GM12878 (cell line): ENCODE results near the gene MEGF6. TPM values are rescaled to one million over a fixed set of nuclear protein-coding genes. Genes with fewer than 3 reads are reported as not detected.

ENCODE experiments used
- ATAC-seq: fragments of 200-7000 bp; cut with Tn5 transposase; 3 replicates; pipeline ENCODE4 v1.9.1; 2020; ENCODE audit warnings: mild to moderate bottlenecking, moderate library complexity
- BruUV-seq: library from RNA; stranded (reverse); fragments of 400-500 nt; replicated peaks from 2 replicates; lab custom pipeline; 2021; lab: Mats Ljungman, UMichigan
- CTCF ChIA-PET: fragments of 300-600 bp; sonication (Branson Sonifier 250); formaldehyde crosslinking; extraction: SDS; loops from one replicate; lab custom pipeline; 2021; ENCODE audit warnings: inconsistent platforms; lab: Yijun Ruan, JAX
- POLR2A ChIA-PET: fragments of 350-600 bp; formaldehyde crosslinking; extraction: SDS; loops from one replicate; lab custom pipeline; 2021; ENCODE audit warnings: inconsistent platforms; lab: Charles Lee
- RAD21 ChIA-PET: fragments of 300-600 bp; sonication (Branson Sonifier 250); formaldehyde crosslinking; loops from one replicate; lab custom pipeline; 2023; ENCODE audit warnings: antibody characterized with exemption; ENCODE audit not compliant: unreplicated experiment; lab: Charles Lee
- SMC1A ChIA-PET: fragments of 300-600 bp; sonication (Branson Sonifier 250); formaldehyde crosslinking; loops from one replicate; lab custom pipeline; 2023; ENCODE audit not compliant: unreplicated experiment, uncharacterized antibody; lab: Charles Lee
- DNase-seq: peaks from one replicate; pipeline ENCODE4 v3.0.0-alpha.2; 2011; ENCODE audit warnings: low read depth, low spot score
- FAIRE-seq: peaks from 3 replicates; lab custom pipeline; 2011; peaks lifted over from hg19 to GRCh38; lab: Jason Lieb, UNC
- H2AFZ ChIP-seq: 2 replicates; pipeline ENCODE4 v1.6.0; 2011; ENCODE audit warnings: low read depth, low read length, control low read depth; ENCODE audit not compliant: control insufficient read depth
- H3K27ac ChIP-seq: 2 replicates; pipeline ENCODE4 v1.5.1; 2011; ENCODE audit warnings: control low read depth; ENCODE audit not compliant: control insufficient read depth, insufficient read depth
- H3K27me3 ChIP-seq, 2 experiments: replicated peaks in 1 of 2; 2 replicates each; pipeline versions ENCODE4 v1.6.0 to v1.6.1; 2011; ENCODE audit warnings: low read length in 1 of 2; ENCODE audit not compliant: control insufficient read depth in 2 of 2, insufficient read depth in 2 of 2
- H3K36me3 ChIP-seq, 2 experiments: 2 replicates each; pipeline ENCODE4 v1.5.1; 2011; ENCODE audit warnings: low read length in 1 of 2; ENCODE audit not compliant: control insufficient read depth in 2 of 2, insufficient read depth in 2 of 2
- H3K4me1 ChIP-seq: 2 replicates; pipeline ENCODE4 v1.6.1; 2011; ENCODE audit warnings: mild to moderate bottlenecking, low read length, moderate library complexity, mixed read lengths; ENCODE audit not compliant: control insufficient read depth, insufficient read depth
- H3K4me2 ChIP-seq: 2 replicates; pipeline ENCODE4 v1.6.0; 2011; ENCODE audit warnings: control low read depth; ENCODE audit not compliant: control insufficient read depth, insufficient read depth
- H3K4me3 ChIP-seq: fragments of 200-600 bp; sonication (generic); 2 replicates; pipeline ENCODE4 v1.5.1; 2016
- H3K79me2 ChIP-seq: 2 replicates; pipeline ENCODE4 v1.6.0; 2011; ENCODE audit warnings: low read length; ENCODE audit not compliant: control insufficient read depth, insufficient read depth
- H3K9ac ChIP-seq: 2 replicates; pipeline ENCODE4 v1.8.0; 2011; ENCODE audit warnings: low read length, control low read depth, mixed read lengths; ENCODE audit not compliant: control insufficient read depth, insufficient read depth
- H3K9me3 ChIP-seq: replicated peaks from 3 replicates; pipeline ENCODE4 v1.5.1; 2011; ENCODE audit warnings: mild to moderate bottlenecking, low read length; ENCODE audit not compliant: control insufficient read depth, insufficient read depth
- H4K20me1 ChIP-seq: 2 replicates; pipeline ENCODE4 v1.6.0; 2011; ENCODE audit not compliant: control insufficient read depth, insufficient read depth
- BCL11A ChIP-seq: IDR thresholded peaks from 2 replicates; pipeline ENCODE4 v1.6.1; 2011; ENCODE audit warnings: low read depth, low read length
- CBX5 ChIP-seq: sonication (generic); IDR thresholded peaks from 2 replicates; pipeline ENCODE4 v1.6.1; 2016; ENCODE audit warnings: low read depth, moderate library complexity, mild to moderate bottlenecking, inconsistent platforms
- CREB1 ChIP-seq: IDR thresholded peaks from 2 replicates; pipeline ENCODE4 v1.6.1; 2012; ENCODE audit warnings: low read depth, mild to moderate bottlenecking, inconsistent platforms
- ETV6 ChIP-seq, 2 experiments: fragments of 450-650 bp in 1 of 2; IDR thresholded peaks in 1 of 2; conservative IDR thresholded peaks in 1 of 2; 2 replicates each; pipeline ENCODE4 v1.6.1; 2014; ENCODE audit warnings: antibody characterized with exemption in 1 of 2, borderline replicate concordance in 1 of 2, low read depth in 1 of 2, mild to moderate bottlenecking in 1 of 2, moderate library complexity in 1 of 2
- JUND ChIP-seq: IDR thresholded peaks from 2 replicates; pipeline ENCODE4 v1.6.1; 2012; ENCODE audit warnings: low read depth, mild to moderate bottlenecking, low read length, improper control_type of control experiment, moderate library complexity
- MYB ChIP-seq: fragments of 150-350 bp; IDR thresholded peaks from 2 replicates; pipeline ENCODE4 v1.6.1; 2014; ENCODE audit warnings: mild to moderate bottlenecking, low read depth, low read length, borderline replicate concordance
- SMC3 ChIP-seq: IDR thresholded peaks from 2 replicates; pipeline ENCODE4 v1.6.1; 2011; ENCODE audit warnings: low read length, improper control_type of control experiment, borderline replicate concordance
- SPI1 ChIP-seq: IDR thresholded peaks from 2 replicates; pipeline ENCODE4 v1.6.1; 2011; ENCODE audit warnings: low read depth, mild to moderate bottlenecking, low read length, moderate library complexity, borderline replicate concordance; ENCODE audit not compliant: insufficient read depth
- TAF1 ChIP-seq: IDR thresholded peaks from 2 replicates; pipeline ENCODE4 v1.6.1; 2011; ENCODE audit warnings: mild to moderate bottlenecking, low read depth, low read length, borderline replicate concordance
- WGBS: methylation state at CpG from one replicate; pipeline ENCODE4 v1.1.6; 2016; ENCODE audit warnings: low lambda C conversion rate; ENCODE audit not compliant: insufficient replicate concordance, insufficient coverage; ENCODE audit errors: missing lambda C conversion rate; 5-methylcytosine and 5-hydroxymethylcytosine counted together
- in situ Hi-C: fragments of 300-500 bp; cut with MboI; formaldehyde crosslinking; loops from 9 replicates; pipeline ENCODE4 v1.14.3; 2018; ENCODE audit warnings: mixed read lengths
- intact Hi-C: fragments of 100-400 bp; cut with micrococcal nuclease; formaldehyde crosslinking; loops from one replicate; pipeline ENCODE4 v1.14.2; 2022; ENCODE audit not compliant: unreplicated experiment
- polyA plus RNA-seq, 11 experiments: library from polyadenylated mRNA; depleted of rRNA in 4 of 11; unstranded in 6 of 11; stranded (reverse) in 5 of 11; fragments of >200 nt; fragmentation: Nextera tagmentation in 4 of 11; fragmentation: Illumina TruSeq in 1 of 11; extraction: Ambion mirVana in 4 of 11; extraction: Trizol in 1 of 11; gene quantifications; 1 replicate in 1 of 11; 2 replicates in 10 of 11; pipeline versions ENCODE4 v1.2.1 to v1.2.3, GENCODE V29; 2011 to 2016; ENCODE audit warnings: inconsistent platforms in 2 of 11, missing spikeins in 2 of 11, low read depth in 1 of 11
- total RNA-seq, 4 experiments: library from RNA; depleted of rRNA in 3 of 4; stranded (reverse); fragments of >200 nt in 3 of 4; fragmentation: Illumina TruSeq in 1 of 4; extraction: Trizol in 1 of 4; gene quantifications; 2 replicates each; pipeline versions ENCODE4 v1.2.1 to v1.2.3, GENCODE V29; 2013 to 2021
- TF ChIP-seq, protein P1 (sequence below): fragments of 450-650 bp; IDR thresholded peaks from 2 replicates; pipeline ENCODE4 v1.6.1; 2018; ENCODE audit warnings: borderline replicate concordance, mild to moderate bottlenecking; ENCODE audit not compliant: partially characterized antibody
- TF ChIP-seq, protein P2 (sequence below): fragments of 150-350 bp; IDR thresholded peaks from 2 replicates; pipeline ENCODE4 v1.6.1; 2014; ENCODE audit warnings: mild to moderate bottlenecking, low read depth, low read length
- TF ChIP-seq, protein P3 (sequence below): fragments of 450-650 bp; IDR thresholded peaks from 2 replicates; pipeline ENCODE4 v1.6.1; 2017; ENCODE audit warnings: mild to moderate bottlenecking, moderate library complexity

Gene MEGF6
- total and polyA plus RNA-seq, 10 of the 15 experiments (the other 5 are each of a cell fraction or from before 2014, with no cell fraction given), result 0.03 to 0.41 TPM; not detected in 8

DNA sequence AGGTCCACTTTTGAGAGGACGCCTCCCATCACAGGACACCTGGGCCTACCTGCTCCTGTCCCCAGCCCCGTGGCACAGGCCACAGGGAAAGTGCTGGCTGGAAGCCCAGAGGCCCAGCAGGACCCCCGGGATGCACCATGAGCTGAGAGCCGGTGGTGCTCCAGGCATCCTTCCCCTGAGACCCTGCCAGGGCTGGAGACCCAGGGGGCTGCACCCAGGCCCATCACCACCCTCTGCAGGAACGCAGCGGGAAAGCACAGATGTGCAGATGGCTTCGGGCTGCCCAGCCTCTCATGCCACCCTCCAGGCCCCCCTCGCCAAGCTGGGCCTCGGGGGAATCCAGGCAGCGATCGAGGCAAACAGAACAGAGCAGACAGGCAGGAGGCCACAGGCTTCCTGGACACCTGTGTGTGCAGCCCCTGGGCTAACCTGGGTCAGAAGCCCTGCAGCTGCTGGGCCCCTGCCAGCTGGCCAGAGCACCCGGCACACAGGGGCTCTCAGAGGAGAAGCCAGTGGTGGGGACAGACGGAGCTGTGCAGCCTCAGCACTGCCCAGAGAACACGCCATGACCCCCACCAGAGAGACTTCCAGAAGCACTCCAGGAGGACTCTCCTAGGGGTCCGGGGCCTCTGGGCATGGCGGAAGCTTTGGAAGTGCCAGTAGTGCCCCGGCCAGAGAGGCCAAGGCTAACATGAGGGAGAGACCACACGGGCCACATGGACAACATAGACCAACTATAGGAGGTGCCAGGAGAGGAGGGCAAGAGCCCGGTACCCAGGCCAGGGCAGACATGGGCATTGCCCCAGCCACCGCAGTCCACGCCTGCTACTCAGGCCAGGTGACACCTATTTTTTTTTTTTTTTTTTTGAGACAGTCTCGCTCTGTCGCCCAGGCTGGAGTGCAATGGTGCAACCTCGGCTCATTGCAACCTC is 85.5 kb downstream of the MEGF6 start (continued):
- no peak for TF ChIP-seq SMC3
- TF ChIP-seq BCL11A, result no peak

DNA sequence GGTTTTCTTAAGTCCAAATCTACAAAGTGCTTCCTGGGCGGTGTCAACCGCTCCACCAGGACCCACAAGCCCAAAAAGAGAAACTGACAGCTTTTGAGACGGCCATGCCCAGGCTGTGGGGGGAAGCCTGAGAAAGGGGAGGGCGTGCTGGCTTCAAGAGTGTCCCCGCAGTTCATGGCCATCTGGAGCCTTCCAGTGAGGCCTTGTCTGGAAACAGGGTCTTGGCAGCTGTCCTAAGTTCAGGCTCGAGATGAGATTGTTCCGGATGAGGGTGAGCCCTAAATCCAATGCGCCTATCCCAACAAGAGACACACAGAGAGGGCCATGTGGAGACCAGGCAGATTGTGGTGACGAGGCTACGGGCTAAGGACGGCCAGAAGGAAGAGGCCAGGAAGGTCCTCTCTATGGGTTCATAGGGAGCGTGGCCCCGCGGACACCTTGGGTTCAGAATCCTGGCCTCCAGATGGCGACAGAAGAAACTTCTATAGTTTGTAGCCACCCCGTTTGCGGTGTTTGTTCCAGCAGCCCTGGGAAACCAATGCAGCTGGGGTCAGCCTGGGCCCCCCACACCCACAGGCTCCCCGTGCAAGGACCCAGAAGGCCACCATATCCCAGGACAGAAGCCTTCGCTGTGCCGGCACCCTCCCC is 86.6 kb downstream of the MEGF6 start:
- Histone ChIP-seq H3K4me1 (no peaks in the 10 kb centered on the region), H3K4me3 (no peak overlapping the region), H3K27ac (no peak overlapping the region), H3K27me3 (peaks cover 0 to 4% of the 10 kb centered on the region in 2 experiments; a peak in 3 of 4 replicates), H3K9me3 (no peaks in the 10 kb centered on the region), H3K79me2 (no peaks in the 10 kb centered on the region), H3K9ac (no peak overlapping the region), H4K20me1 (no peaks in the 10 kb centered on the region), H2AFZ (no peak overlapping the region), H3K4me2 (no peak overlapping the region), H3K36me3 (no peaks in the 10 kb centered on the region)
- no peak for DNase-seq
- ChIA-PET SMC1A (no interaction called here), POLR2A (no interaction called here), RAD21 (no interaction called here), CTCF (no interaction called here)
- no peak for FAIRE-seq
- intact Hi-C loops, result no loop called here
- in situ Hi-C loops, result no loop called here
- no peak for ATAC-seq
- 35% methylated on average over 20 of the region's 20 CpGs for WGBS
- no TSS peak for BruUV-seq
- no peak for TF ChIP-seq JUND
- TF ChIP-seq, protein P1, sequence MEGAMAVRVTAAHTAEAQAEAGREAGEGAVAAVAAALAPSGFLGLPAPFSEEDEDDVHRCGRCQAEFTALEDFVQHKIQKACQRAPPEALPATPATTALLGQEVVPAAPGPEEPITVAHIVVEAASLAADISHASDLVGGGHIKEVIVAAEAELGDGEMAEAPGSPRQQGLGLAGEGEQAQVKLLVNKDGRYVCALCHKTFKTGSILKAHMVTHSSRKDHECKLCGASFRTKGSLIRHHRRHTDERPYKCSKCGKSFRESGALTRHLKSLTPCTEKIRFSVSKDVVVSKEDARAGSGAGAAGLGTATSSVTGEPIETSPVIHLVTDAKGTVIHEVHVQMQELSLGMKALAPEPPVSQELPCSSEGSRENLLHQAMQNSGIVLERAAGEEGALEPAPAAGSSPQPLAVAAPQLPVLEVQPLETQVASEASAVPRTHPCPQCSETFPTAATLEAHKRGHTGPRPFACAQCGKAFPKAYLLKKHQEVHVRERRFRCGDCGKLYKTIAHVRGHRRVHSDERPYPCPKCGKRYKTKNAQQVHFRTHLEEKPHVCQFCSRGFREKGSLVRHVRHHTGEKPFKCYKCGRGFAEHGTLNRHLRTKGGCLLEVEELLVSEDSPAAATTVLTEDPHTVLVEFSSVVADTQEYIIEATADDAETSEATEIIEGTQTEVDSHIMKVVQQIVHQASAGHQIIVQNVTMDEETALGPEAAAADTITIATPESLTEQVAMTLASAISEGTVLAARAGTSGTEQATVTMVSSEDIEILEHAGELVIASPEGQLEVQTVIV, result no peak
- no peak for TF ChIP-seq ETV6 (conservative IDR thresholded peaks at IDR 0.05 in 1 of 2, IDR thresholded peaks at IDR 0.05 in 1 of 2; ENCODE audit: borderline replicate concordance in 1 of 2, low read depth in 1 of 2)
- TF ChIP-seq SPI1, result no peak
- no peak for TF ChIP-seq TAF1
- TF ChIP-seq, protein P2, sequence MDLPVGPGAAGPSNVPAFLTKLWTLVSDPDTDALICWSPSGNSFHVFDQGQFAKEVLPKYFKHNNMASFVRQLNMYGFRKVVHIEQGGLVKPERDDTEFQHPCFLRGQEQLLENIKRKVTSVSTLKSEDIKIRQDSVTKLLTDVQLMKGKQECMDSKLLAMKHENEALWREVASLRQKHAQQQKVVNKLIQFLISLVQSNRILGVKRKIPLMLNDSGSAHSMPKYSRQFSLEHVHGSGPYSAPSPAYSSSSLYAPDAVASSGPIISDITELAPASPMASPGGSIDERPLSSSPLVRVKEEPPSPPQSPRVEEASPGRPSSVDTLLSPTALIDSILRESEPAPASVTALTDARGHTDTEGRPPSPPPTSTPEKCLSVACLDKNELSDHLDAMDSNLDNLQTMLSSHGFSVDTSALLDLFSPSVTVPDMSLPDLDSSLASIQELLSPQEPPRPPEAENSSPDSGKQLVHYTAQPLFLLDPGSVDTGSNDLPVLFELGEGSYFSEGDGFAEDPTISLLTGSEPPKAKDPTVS, result no peak
- TF ChIP-seq, protein P3, sequence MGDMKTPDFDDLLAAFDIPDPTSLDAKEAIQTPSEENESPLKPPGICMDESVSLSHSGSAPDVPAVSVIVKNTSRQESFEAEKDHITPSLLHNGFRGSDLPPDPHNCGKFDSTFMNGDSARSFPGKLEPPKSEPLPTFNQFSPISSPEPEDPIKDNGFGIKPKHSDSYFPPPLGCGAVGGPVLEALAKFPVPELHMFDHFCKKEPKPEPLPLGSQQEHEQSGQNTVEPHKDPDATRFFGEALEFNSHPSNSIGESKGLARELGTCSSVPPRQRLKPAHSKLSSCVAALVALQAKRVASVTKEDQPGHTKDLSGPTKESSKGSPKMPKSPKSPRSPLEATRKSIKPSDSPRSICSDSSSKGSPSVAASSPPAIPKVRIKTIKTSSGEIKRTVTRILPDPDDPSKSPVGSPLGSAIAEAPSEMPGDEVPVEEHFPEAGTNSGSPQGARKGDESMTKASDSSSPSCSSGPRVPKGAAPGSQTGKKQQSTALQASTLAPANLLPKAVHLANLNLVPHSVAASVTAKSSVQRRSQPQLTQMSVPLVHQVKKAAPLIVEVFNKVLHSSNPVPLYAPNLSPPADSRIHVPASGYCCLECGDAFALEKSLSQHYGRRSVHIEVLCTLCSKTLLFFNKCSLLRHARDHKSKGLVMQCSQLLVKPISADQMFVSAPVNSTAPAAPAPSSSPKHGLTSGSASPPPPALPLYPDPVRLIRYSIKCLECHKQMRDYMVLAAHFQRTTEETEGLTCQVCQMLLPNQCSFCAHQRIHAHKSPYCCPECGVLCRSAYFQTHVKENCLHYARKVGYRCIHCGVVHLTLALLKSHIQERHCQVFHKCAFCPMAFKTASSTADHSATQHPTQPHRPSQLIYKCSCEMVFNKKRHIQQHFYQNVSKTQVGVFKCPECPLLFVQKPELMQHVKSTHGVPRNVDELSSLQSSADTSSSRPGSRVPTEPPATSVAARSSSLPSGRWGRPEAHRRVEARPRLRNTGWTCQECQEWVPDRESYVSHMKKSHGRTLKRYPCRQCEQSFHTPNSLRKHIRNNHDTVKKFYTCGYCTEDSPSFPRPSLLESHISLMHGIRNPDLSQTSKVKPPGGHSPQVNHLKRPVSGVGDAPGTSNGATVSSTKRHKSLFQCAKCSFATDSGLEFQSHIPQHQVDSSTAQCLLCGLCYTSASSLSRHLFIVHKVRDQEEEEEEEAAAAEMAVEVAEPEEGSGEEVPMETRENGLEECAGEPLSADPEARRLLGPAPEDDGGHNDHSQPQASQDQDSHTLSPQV, result no peak
- TF ChIP-seq CBX5, result no peak
- no peak for TF ChIP-seq CREB1
- TF ChIP-seq MYB, result no peak
